Fibroblast of skin of left biceps (primary cell): ENCODE results near the gene UQCRFS1.

Source experiments
- DNase-seq, 2 experiments: peaks; one replicate each; pipeline ENCODE4 v3.0.0-alpha.2; 2013; ENCODE audit warnings: low read depth in 2 of 2

UQCRFS1 gene

GRCh38 chr19:29162694-29163093 is 50.3 kb downstream of the UQCRFS1 start:
- no peak for DNase-seq

- DNase-seq: no peak
Observed at GRCh38 chr19:29155683-29156082, 57.3 kb downstream of the UQCRFS1 start.
